HK-2 (cell line): ENCODE data around the gene UBXN10.
"Not testable (repeated sequence)": the region's sequence is repeated elsewhere in the genome, so short reads cannot be mapped to it uniquely, and the experiment has no call there.

Experiments
- DNase-seq: peaks from one replicate; pipeline ENCODE4 v3.0.0-alpha.2; 2018; ENCODE audit not compliant: unreplicated experiment

Gene UBXN10

DNA sequence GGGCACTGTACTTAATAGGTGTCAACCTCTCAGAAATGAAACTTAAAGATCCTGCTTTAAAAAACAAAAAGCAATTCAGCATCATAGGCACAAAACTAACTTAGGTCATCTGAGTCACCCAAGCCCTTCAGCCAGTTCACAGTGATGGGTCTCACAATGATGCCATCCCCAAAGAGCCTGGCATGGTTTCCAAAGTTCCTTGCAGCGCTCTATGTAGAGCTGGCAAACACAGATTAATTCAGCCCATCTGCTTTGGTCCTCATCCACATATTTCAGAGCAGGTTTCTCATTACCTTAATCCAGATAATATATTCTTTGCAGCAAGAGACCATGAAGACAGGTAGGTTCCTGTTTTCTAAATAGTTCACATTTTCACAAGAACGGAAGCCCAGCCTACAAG, 15.1 kb downstream of the UBXN10 start:
- no peak for DNase-seq

DNA sequence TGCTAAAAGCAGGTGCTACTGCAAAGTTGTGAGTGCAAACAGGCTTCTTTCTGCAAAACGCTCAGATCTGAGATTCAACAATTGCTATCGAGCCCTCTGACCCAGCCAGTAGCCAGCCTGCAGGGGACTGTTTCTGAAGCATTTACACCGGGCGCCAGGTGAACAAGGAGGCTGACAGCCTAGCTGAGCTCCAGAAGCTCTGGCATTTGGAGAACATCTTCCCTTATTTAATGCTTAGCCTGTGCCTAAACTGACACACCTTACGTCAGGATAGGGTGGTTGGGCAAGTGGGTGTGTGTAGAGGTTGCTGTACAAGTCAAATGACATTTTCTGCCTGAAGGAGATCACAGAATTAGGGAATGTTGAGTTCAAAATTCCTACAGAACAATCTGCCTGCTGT, 16.3 kb downstream of the UBXN10 start:
- no peak for DNase-seq

DNA sequence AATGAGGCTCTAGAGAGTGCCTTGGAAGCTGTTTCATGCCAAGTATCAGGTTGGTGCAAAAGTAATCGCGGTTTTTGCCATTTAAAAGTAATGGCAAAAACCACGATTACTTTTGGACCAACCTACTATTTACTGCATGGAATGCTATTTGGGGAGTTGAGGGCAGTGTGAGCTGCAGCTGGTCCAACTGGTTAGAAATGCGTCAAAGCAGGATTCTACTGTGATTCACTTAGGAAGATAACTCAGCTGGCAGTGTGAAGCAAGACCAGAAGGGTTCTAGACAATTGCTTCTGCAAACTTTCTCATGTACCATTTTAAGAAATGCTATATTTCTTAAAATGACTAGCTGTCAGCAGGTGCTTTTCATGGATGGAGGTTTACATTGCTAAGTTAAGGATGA, 21.6 kb downstream of the UBXN10 start:
- DNase-seq = no peak

DNA sequence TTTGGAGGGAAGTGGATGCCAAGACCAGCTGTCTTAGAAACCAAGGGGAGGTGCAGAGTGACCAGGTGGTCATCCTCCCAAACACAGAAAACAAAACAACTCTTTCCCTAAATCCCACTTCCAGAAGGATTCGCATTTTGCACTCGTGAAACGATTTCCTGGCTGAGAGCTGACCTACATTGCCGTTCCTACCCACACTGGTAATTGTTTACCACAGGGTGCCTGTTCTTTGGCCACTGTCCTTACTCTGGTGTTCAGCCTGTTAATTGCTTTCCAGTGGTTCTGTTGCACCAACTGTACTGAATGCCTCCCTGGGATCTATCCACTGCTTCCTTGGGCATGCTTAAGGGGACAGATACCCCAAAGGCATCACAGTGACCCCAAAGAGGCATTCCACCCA, 23.6 kb downstream of the UBXN10 start:
- DNase-seq = no peak

DNA sequence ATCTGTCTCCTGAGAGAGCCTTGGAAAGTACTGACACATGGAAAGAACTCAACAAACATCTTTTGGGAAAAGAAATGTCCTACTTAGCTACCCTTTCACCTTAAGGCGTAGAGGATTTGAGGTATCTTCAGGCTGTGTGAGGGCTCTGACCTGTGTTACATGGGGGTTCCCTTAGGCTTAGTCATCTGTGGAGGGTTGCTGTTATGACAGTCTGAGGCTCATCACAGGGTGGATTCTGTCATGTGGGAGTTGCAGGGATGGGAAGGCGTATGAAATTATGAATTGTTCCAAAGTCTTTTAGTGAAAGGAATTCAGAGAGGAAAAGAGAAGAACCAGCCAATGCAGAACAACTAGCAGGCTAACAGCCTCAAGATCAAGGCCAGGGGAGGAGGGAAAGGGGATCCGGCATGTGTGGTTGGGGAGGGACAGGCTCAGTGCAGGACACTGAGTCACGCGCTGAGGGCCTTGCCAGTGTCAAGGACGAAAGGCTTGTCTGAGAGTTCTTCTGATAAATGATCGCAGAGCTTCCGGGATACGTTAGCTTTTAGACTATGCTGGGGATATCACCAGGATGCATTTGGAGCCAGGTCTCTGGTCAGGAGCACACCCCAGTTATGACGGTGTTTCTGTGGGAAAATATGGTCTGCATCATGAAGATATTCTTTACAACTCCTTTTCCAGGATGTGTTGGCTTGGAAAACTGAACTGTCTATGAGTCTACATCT, 25.0 kb downstream of the UBXN10 start:
- DNase-seq = no peak

DNA sequence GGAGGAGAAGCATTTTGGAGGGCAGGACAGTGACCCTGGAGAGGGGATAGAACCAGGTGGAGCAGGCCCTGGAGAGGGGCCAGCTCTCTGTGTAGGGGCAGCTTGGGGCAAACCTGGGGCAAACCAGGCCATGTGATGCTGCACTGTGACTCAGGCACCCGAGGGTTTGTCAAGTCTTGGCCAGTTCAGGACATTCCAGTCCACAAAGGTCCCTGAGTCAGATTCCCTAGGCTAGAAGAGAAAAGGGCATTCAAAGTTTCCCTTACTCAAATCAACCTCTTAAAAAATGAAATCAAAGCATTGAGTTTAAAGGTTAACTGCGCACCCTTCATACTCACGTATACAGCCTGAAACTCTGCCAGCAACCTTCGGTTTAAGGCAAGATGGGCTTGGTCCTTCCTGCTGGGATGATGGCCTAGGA, 25.6 kb downstream of the UBXN10 start:
- peak; percentile 13 for DNase-seq

DNA sequence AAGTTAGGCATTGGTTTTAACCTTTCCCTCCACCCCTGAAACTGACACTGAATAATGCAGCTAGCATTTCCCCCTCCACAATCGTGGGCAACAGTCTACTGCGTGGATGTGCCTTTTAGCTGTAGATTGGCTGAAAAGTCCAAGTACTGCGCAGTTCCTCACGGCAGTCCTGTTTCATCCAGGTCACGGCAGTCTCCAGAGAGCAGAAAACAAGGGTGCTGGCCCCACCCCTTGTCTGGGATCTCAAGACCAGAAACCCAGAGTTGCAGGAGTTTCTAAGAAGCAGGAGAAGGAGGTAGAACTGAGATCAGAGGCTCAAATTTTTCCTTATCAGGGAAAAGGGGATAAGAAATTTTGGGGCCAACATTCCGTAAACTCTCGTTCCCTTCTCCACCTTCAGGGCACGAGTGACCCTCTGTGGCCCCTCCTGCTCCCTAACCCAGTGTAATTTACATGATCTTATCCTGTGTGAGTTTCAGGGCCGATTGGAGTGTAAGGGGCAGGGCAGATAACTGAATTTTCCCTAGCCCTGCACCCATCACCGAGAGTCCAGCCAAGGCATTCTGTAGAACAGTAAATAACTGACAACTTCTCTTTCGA, 26.3 kb downstream of the UBXN10 start:
- DNase-seq = no peak

DNA sequence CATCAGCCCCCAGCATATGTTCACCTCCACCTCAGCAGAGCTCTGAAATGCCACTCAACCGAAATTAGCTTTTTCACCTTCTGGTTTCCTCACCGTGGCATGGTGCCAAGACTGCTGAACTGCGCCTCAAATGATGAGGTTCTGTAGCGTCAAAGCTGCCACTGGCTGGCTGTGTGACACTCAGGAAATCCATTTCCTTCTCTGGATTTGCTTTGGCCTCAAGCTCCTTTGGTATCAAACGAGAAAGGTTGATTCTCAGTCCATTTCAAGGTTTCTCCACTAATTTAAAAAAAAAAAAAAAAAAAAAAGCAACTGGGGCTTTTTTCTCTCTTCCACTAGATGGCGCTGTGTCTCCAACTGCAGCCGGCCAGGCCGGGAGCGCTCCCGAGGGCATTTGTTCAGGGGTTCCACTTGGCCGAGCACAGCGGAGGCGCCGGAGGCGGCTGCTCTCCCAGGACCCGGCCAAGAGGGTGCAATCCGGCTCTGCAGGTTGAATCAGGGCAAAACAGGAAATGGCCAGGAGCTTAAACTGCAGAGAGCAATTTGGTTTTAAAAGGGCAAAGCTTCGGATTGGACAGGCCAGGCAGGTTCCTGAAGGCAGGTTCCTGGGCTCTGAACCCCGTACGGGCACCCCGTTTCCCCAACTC, 26.9 kb downstream of the UBXN10 start:
- peak; percentile 90 for DNase-seq

DNA sequence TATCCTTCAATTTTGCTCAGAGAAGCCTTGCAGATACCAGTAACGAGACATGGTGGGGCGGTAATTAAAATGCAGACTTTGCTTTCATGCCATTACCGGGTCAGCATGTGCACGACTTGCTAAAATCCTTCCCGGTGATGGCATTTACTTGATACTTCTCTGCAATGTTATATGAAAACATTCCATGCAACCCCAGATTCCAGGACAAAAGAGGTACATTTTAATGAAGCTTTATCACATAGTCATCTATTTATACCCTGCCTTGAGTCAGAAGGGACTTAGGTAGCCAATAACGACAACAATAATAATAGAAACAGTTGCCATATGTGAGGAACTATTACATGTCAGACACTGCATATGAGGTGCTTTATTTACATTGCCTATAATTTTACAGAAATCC, 29.8 kb downstream of the UBXN10 start:
- no peak for DNase-seq

DNA sequence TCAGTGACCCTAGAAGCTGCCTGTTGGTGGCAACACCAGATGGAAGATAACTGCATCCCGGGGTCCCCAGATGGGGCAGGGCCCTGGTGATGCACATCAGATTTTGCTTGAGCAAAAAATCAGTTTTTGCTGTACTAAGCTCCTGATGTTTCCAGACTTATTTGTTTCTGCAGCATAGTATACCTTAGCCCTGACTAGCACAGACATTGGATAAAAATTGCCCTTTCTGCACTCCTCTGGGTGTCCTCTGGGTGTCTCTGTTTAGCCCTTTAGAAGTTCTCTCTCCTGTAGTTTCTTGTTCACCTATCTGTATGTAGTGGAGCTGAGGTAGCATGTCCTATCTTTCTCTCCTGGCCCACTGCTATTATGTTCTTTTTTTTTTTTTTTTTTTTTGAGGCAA, 30.7 kb downstream of the UBXN10 start:
- no peak for DNase-seq

DNA sequence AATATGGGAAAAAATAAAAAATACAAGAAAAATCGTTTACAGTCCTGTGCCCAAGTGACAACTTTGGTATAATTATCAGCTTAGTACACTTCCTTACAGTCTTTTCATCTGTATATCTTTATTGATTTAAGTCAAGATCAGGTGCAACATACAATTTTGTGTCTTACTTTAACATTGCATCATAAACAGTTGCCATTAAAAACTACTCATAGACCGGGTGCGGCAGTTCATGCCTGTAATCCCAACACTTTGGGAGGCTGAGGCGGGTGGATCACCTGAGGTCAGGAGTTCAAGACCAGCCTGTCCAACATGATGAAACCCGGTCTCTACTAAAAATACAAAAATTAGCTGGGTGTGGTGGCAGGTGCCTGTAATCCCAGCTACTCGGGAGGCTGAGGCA, 33.2 kb downstream of the UBXN10 start:
- DNase-seq = not testable (repeated sequence)

DNA sequence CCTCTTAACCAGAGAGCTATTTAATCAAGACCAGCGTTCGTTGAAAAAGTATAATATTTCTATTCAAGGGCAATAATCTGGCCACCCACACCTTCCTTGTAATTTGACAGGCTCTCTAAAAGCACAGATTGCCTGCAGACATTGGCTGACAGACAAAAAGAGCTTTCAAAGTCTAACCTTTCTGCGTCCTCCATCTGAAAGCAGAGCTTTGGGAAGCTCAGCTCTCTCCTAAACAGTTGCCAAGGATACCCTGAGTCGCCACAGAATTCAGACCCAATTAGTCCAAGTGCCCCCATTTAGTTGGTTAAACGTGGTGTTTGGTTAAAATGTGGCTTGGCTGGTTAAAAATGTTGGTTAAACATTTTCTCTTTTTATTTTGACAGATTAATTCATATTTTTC, 34.1 kb downstream of the UBXN10 start:
- no peak for DNase-seq

DNA sequence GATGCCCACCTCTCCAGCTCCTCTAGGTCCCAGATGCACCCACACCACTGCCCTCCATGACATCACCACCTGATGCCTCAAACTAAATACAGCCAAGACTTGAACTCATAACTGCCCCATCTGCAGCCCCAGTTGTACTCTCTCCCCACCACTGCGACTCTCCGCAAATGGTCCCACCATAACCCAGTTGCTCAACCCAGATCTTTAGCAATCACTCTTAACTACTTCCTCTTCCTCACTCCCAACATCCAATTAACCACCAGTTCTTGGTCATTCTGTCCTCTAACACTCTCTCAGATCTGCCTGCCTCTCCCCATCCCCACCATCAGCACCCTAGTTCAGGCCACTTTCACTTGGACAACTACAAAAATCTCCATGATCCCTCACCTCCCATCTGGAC, 37.2 kb downstream of the UBXN10 start:
- no peak for DNase-seq

DNA sequence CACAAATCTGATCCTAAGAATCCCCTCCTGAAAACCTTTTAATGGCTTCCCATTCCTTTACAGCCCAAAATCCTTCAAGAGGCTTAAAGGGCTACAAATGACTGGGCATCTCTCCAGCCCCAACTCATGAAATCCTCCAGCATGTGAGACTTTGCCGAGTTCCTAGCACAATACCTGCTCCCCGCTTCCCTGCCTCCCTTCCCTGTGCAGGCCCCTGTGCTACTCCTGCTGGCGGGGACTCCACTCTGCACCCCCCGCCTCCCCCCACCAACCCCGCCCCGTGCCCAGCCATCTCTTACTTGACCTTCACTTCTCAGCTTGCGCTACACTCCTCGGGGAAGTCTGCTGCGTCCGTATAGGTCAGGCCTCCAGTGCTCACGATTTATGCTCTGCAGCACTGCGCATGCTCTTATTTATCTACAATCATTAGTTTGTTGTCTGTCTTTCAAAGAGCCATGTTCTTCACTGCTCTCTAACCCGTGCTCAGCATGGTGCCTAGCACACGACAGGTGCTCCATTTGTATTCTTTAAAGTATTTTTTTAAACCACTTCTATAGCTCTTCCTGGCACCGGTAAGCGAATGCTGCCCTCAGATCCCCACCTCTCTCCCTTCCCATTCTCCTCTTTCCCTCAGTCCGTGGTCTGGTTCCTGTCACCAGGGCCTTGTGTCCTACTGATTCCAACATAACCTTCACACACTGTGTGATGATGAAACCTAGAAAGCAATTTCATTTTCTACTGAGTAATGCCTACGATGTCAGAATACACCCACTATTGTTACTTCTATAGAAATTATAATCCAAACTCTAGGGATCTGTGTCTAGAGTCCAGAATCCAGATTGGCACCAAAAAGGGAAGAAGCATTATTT, 37.9 kb downstream of the UBXN10 start:
- no peak for DNase-seq

DNA sequence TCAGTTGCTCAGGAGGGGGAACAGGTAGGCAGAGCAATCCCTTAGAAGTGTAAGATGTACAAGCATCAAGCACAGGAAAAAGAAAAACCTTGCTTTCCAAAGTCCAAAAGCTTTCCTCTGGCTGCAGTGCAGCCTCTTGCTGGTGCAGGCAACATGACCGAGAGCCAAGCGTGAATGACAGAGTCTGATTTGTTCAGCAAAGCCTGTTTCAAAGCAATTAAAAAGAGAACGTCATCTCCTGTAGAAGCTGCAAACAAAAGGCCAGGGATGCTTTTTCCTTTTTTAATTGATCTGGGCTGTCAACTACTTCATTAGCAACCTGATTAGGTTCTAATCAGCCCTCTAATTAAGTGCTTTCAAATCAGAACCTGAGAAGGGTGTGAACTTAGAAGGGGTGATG, 38.6 kb downstream of the UBXN10 start:
- DNase-seq = no peak

DNA sequence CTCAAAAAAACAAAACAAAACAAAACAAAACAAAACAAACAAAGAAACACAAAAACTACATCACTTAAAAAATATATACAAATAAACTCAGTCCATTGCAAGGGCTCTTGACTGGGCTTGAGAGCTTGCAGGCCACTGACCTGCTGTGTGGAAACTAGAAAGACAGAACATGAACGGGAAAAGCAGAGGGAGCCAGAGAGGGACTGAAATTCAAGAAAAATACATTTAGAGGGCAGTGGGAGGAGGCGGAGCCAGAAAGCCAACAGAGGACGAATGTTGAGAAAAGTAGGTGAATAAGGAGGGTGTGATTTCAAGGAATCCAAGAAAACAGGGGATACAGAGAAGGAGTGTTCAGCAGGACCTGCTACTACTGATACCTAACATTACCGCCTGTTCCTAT, 41.8 kb downstream of the UBXN10 start:
- no peak for DNase-seq

DNA sequence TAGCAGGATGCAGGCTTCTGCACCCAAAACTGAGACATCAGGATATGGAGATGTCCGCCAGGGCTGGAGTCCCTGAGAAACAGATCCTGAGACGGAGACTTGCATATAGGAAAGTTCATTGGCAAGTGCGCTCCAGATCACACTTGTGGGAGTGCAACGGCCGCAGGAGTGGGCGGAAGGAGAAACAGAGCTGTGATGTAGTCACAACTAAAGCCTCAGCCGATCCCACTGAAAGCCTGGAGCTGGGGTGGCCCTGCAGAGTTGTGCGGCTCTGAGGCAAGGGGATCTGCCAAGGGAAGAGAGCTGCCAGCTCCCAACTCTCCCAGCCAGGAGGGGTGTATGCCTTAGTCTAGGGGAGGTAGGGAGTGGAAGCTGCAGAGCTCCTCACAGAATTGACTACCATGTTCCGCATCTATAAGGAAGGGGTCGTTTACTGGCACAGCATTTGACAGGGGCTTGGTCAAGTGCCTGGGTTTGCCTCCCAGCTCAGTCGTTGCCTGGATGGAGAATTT, 42.5 kb downstream of the UBXN10 start:
- no peak for DNase-seq

DNA sequence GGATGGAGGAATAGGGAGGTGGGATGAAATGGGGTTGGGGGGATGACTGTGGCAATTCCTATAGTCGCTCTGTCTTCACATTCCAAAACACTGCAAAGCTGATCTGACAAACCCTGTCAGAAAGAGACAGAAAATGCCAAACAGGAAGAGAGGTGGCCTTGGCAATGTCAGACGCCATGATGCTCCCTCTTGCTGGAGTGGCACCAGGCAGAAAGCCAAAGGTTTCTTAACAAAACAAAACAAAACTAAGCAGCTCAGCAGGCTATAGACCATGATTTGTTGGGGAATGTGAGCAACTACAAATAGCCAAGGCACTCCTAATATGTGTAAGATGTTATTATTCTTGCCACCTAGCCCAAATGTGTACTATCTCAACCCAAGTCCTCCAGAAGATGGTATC, 43.3 kb downstream of the UBXN10 start:
- DNase-seq = no peak

DNA sequence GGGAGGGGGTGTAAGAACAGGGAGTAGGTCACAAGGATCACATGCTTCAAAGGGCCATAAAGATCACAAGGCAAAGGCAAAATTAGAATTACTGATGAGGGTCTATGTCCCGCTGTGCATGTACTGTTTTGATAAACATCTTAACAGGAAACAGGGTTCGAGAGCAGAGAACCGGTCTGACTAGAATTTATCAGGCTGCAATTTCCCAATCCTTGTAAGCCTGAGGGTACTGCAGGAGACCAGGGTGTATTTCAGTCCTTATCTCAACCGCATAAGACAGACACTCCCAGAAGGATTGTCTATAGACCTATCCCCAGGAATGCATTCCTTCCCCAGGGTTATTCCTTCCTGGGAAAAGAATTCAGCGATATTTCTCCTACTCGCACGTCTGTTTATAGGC, 46.7 kb downstream of the UBXN10 start:
- not testable (repeated sequence) for DNase-seq

DNA sequence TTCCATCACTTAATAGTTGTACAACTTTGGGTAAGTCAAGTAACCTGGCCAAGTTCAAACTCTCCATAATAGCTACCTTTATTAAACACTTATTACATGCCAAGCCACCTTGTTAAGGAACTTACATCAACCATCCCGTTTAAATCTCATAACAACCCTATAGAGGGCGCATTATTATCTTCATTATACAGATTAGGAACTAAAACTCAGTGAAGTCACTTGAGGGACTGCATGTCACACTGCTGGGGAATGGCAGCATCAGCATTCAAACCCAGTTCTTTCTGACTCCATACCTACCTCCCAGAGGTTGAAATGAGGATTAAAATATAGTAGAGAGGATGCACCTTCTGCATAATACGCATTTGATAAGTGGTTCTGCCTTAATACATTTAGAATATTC, 47.5 kb downstream of the UBXN10 start:
- no peak for DNase-seq

DNA sequence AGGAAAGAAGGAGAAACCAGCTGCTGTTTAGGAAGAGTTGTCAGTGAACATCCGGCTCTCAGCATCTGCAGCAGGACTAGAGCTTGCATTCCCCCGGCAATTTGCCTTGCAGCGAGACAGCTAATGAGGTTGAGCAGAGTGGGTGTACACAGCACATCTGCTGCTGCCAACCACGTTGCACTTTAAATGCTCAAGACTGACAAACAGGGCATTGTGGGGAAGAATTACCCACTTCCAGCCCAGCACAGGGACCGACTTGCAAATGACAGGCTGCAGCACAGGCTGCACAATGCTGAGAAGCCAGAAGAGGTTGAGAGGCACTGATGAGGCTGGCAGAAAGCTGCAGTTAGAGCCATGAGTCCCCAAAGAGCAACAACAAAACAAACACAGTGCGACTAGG, 48.0 kb downstream of the UBXN10 start:
- DNase-seq = no peak
